ENCODE results near the gene FAM186B.
"Not testable (repeated sequence)": the region's sequence is repeated elsewhere in the genome, so short reads cannot be mapped to it uniquely, and the experiment has no call there.

FAM186B gene

GRCh38 chr12:49605539-49605938 is at the start of gene FAM186B:
Gene FAM186B, minus strand, starts transcription at chr12:49605639. Its CDS starts 162 bp downstream, at chr12:49605477.
- not testable (repeated sequence) for DNase-seq

GRCh38 chr12:49654715-49655114 is 49.3 kb upstream of the FAM186B start:
- no peak for DNase-seq

- DNase-seq = no peak
Observed at GRCh38 chr12:49652921-49653520, 47.6 kb upstream of the FAM186B start.

- DNase-seq = no peak
Observed at GRCh38 chr12:49651855-49652254, 46.4 kb upstream of the FAM186B start.

- DNase-seq = no peak
Observed at GRCh38 chr12:49649892-49650291, 44.5 kb upstream of the FAM186B start.

GRCh38 chr12:49649445-49649844 is 44.0 kb upstream of the FAM186B start:
- DNase-seq = no peak

- DNase-seq = no peak
Observed at GRCh38 chr12:49648712-49649003, 43.2 kb upstream of the FAM186B start.

- no peak for DNase-seq
Observed at GRCh38 chr12:49647827-49648711, 42.6 kb upstream of the FAM186B start.

GRCh38 chr12:49646871-49647654 is 41.6 kb upstream of the FAM186B start:
- no peak for DNase-seq

GRCh38 chr12:49646331-49646830 is 40.9 kb upstream of the FAM186B start:
- no peak for DNase-seq

GRCh38 chr12:49645146-49646039 is 40.0 kb upstream of the FAM186B start:
- no peak for DNase-seq

GRCh38 chr12:49644620-49644994 is 39.2 kb upstream of the FAM186B start:
- DNase-seq = peak; percentile 82

GRCh38 chr12:49643961-49644619 is 38.7 kb upstream of the FAM186B start:
- DNase-seq = no peak

- no peak for DNase-seq
Observed at GRCh38 chr12:49643135-49643534, 37.7 kb upstream of the FAM186B start.

GRCh38 chr12:49642370-49642802 is 36.9 kb upstream of the FAM186B start:
- DNase-seq = no peak

GRCh38 chr12:49641748-49642369 is 36.4 kb upstream of the FAM186B start:
- DNase-seq = no peak

- peak; percentile 75 for DNase-seq
Observed at GRCh38 chr12:49636979-49637755, 31.7 kb upstream of the FAM186B start.

GRCh38 chr12:49636574-49636973 is 31.1 kb upstream of the FAM186B start:
- DNase-seq = no peak

- DNase-seq = no peak
Observed at GRCh38 chr12:49635656-49636055, 30.2 kb upstream of the FAM186B start.

- DNase-seq = no peak
Observed at GRCh38 chr12:49635036-49635435, 29.6 kb upstream of the FAM186B start.
